NCI-H1417 treated with DMSO at 0.1 percent for 48 hours (cell line): Measurements from ENCODE around the gene SARM1.
"Not testable (repeated sequence)": the region's sequence is repeated elsewhere in the genome, so short reads cannot be mapped to it uniquely, and the experiment has no call there.

ENCODE experiments used
- DNase-seq: peaks from one replicate; lab custom pipeline; 2025; lab: John Stamatoyannopoulos, UW

The SARM1 gene

GRCh38 chr17:28426081-28426519 lies 54.6 kb downstream of the SARM1 start:
- DNase-seq, result no peak

- DNase-seq, result peak; percentile 71
Measured at GRCh38 chr17:28427371-28427770, 55.9 kb downstream of the SARM1 start.

GRCh38 chr17:28427982-28428381 lies 56.5 kb downstream of the SARM1 start:
- not testable (repeated sequence) for DNase-seq

GRCh38 chr17:28433721-28434120 lies 62.2 kb downstream of the SARM1 start:
- DNase-seq, result no peak

GRCh38 chr17:28434326-28434725 lies 62.8 kb downstream of the SARM1 start:
- not testable (repeated sequence) for DNase-seq

- no peak for DNase-seq
Measured at GRCh38 chr17:28443901-28444638, 72.6 kb downstream of the SARM1 start.

- no peak for DNase-seq
Measured at GRCh38 chr17:28446716-28447395, 75.4 kb downstream of the SARM1 start.

- no peak for DNase-seq
Measured at GRCh38 chr17:28447396-28447760, 75.9 kb downstream of the SARM1 start.

GRCh38 chr17:28449859-28450258 lies 78.4 kb downstream of the SARM1 start:
- no peak for DNase-seq
